ENCODE measurements around the gene CCDC149.

The CCDC149 gene

DNA sequence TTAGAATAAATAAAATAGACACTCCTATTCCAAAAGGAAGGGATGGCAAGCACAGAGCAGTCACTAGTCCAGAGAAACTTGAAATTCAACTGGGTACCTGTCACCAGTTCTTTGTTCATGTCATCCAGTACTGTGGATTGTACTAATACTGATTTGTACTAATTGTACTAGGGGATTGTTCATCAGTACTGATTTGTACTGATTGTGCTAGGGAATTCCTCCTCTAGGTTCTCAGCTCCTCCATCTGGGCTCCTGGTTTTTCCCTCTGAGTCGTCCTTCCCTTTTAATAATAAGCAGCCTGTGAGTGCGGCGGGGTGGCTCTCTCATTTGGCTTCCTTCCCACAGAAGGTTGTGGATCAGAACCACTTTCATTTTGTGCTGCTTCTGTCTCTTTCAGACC lies 148.5 kb downstream of the CCDC149 start:
- H3K4me3 ChIP-seq (replicated peaks; ENCODE audit: insufficient read depth, low read length) = no peak overlapping the region

DNA sequence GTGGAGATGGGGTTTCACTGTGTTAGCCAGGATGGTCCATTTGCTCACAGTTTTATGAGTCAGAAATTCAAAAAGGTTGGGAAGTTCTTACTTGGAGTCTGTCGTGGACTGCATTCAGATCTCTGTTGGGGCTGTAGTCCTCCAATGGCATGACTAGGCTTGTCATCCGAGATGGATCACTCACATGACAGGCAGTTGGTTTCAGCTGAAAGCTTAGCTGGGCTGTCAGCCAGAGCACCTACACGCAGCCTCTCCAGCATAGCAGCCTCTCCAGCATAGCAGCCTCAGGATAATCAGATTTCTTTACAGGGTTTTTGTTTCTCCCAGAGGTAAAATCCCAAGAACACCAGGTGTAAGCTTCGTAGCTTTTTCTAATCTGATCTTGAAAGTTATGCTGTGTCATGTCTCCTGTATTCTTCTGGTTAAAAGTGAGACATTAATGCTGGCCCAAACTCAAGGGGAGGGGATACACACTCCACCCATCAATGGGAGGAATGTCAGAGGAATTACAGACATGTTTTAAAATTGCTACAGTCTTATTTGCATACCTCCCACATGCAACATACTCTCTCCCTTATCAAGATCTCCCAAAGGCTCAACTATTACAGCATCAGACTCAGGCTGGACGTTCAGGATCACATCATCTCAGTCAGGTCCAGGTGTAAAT lies 149.1 kb downstream of the CCDC149 start:
- no peak overlapping the region for H3K4me3 ChIP-seq (replicated peaks; ENCODE audit: insufficient read depth, low read length)
- no peak for DNase-seq (ENCODE audit: low read depth in 1 of 2, low spot score in 1 of 2)
- H3K27me3 ChIP-seq (ENCODE audit: insufficient read depth, poor library complexity, severe bottlenecking) = no peaks in the 10 kb centered on the region
- no peak overlapping the region for H3K27ac ChIP-seq (replicated peaks)
- TF ChIP-seq REST (IDR thresholded peaks at IDR 0.05; ENCODE audit: insufficient replicate concordance, low read depth) (no peak), SPI1 (IDR thresholded peaks at IDR 0.05; ENCODE audit: borderline replicate concordance, low read depth) (no peak), GABPA (IDR thresholded peaks at IDR 0.05; ENCODE audit: low read depth) (no peak), POLR2AphosphoS5 (IDR thresholded peaks at IDR 0.05; ENCODE audit: low read depth) (no peak)
- TF ChIP-seq, protein P1, sequence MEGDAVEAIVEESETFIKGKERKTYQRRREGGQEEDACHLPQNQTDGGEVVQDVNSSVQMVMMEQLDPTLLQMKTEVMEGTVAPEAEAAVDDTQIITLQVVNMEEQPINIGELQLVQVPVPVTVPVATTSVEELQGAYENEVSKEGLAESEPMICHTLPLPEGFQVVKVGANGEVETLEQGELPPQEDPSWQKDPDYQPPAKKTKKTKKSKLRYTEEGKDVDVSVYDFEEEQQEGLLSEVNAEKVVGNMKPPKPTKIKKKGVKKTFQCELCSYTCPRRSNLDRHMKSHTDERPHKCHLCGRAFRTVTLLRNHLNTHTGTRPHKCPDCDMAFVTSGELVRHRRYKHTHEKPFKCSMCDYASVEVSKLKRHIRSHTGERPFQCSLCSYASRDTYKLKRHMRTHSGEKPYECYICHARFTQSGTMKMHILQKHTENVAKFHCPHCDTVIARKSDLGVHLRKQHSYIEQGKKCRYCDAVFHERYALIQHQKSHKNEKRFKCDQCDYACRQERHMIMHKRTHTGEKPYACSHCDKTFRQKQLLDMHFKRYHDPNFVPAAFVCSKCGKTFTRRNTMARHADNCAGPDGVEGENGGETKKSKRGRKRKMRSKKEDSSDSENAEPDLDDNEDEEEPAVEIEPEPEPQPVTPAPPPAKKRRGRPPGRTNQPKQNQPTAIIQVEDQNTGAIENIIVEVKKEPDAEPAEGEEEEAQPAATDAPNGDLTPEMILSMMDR (IDR thresholded peaks at IDR 0.05; ENCODE audit: insufficient read depth, low read length) = no peak

More for the DNA sequence above, 148.5 kb downstream of the CCDC149 start:
- TF ChIP-seq GABPA (IDR thresholded peaks at IDR 0.05; ENCODE audit: low read depth) = no peak
- TF ChIP-seq SPI1 (IDR thresholded peaks at IDR 0.05; ENCODE audit: borderline replicate concordance, low read depth) = no peak
- no peak for TF ChIP-seq POLR2AphosphoS5 (IDR thresholded peaks at IDR 0.05; ENCODE audit: low read depth)
- no peak for TF ChIP-seq REST (IDR thresholded peaks at IDR 0.05; ENCODE audit: insufficient replicate concordance, low read depth)
- TF ChIP-seq, protein P1 (IDR thresholded peaks at IDR 0.05; ENCODE audit: insufficient read depth, low read length) = no peak
- no peaks in the 10 kb centered on the region for H3K27me3 ChIP-seq (ENCODE audit: insufficient read depth, poor library complexity, severe bottlenecking)
- no peak for DNase-seq (ENCODE audit: low read depth in 1 of 2, low spot score in 1 of 2)
- H3K27ac ChIP-seq (replicated peaks) = no peak overlapping the region
